MCF 10A (cell line): ENCODE data around the gene COL7A1. TPM values are rescaled to one million over a fixed set of nuclear protein-coding genes. Genes with fewer than 3 reads are reported as not detected.
A peak's percentile ranks its signal among the peaks of the same experiment; 100 is the strongest.

Experiments used
- BruUV-seq: library from RNA; stranded (reverse); fragments of 400-500 nt; replicated peaks from 2 replicates; lab custom pipeline; 2021; lab: Mats Ljungman, UMichigan
- CTCF ChIA-PET: fragments of 300-600 bp; sonication (Branson Sonifier 250); formaldehyde crosslinking; extraction: SDS; loops from one replicate; lab custom pipeline; 2021; ENCODE audit warnings: antibody characterized with exemption, inconsistent platforms; lab: Yijun Ruan, JAX
- POLR2A ChIA-PET: fragments of 300-600, 350-650 bp; sonication (Branson Sonifier 250); formaldehyde crosslinking; extraction: SDS; loops from one replicate; lab custom pipeline; 2020; ENCODE audit warnings: antibody characterized with exemption, inconsistent platforms; lab: Yijun Ruan, JAX
- DNase-seq: peaks from one replicate; pipeline ENCODE4 v3.0.0-alpha.2; 2018; ENCODE audit not compliant: unreplicated experiment
- H3K27ac Mint-ChIP-seq: one replicate; pipeline ENCODE4 v1.8.0; 2022; ENCODE audit warnings: mild to moderate bottlenecking, low read depth, mixed read lengths; ENCODE audit not compliant: unreplicated experiment
- H3K27me3 Mint-ChIP-seq: one replicate; pipeline ENCODE4 v1.8.0; 2022; ENCODE audit warnings: mixed read lengths; ENCODE audit not compliant: insufficient read depth, unreplicated experiment
- H3K36me3 Mint-ChIP-seq: one replicate; pipeline ENCODE4 v1.8.0; 2022; ENCODE audit warnings: mild to moderate bottlenecking, moderate library complexity, mixed read lengths; ENCODE audit not compliant: insufficient read depth, unreplicated experiment
- H3K4me1 Mint-ChIP-seq: one replicate; pipeline ENCODE4 v1.8.0; 2022; ENCODE audit warnings: mixed read lengths; ENCODE audit not compliant: insufficient read depth, unreplicated experiment
- H3K4me3 Mint-ChIP-seq: one replicate; pipeline ENCODE4 v1.8.0; 2022; ENCODE audit warnings: mild to moderate bottlenecking, moderate library complexity, mixed read lengths; ENCODE audit not compliant: unreplicated experiment
- H3K9me3 Mint-ChIP-seq: one replicate; pipeline ENCODE4 v1.8.0; 2022; ENCODE audit warnings: mixed read lengths; ENCODE audit not compliant: unreplicated experiment
- CTCF ChIP-seq: fragments of 200-600 bp; IDR thresholded peaks from one replicate; pipeline ENCODE4 v1.8.0; 2022; ENCODE audit warnings: antibody characterized with exemption, mild to moderate bottlenecking; ENCODE audit not compliant: unreplicated experiment
- intact Hi-C: fragments of 100-400 bp; cut with micrococcal nuclease; formaldehyde crosslinking; loops from 2 replicates; pipeline ENCODE4 v1.14.1; 2022
- total RNA-seq: library from RNA; stranded (reverse); gene quantifications from 2 replicates; pipeline ENCODE4 v1.2.3, GENCODE V29; 2022

Gene COL7A1
- total RNA-seq, 1 experiment from 2014 or later, result 60.5 TPM

GRCh38 chr3:48566401-48566760 is 28.7 kb downstream of the COL7A1 start:
- peaks cover 39% of the 10 kb centered on the region for H3K4me1 Mint-ChIP-seq
- no peak for DNase-seq
- intact Hi-C loops, result no loop called here
- no peaks in the 10 kb centered on the region for H3K9me3 Mint-ChIP-seq
- ChIA-PET CTCF (no interaction called here), POLR2A (interaction anchor here (0.6 to 3.1 kb wide), 2 partner anchors 32 to 68 kb away, joined by 3 to 13 read pairs; no protein-coding TSS in a partner anchor)
- TF ChIP-seq CTCF, result no peak
- no peak overlapping the region for H3K27ac Mint-ChIP-seq
- H3K4me3 Mint-ChIP-seq, result no peak overlapping the region
- no peaks in the 10 kb centered on the region for H3K27me3 Mint-ChIP-seq
- peaks cover 24% of the 10 kb centered on the region for H3K36me3 Mint-ChIP-seq
- BruUV-seq, result no TSS peak

- H3K9me3 Mint-ChIP-seq, result no peaks in the 10 kb centered on the region
- peaks cover 39% of the 10 kb centered on the region for H3K4me1 Mint-ChIP-seq
- no peak for TF ChIP-seq CTCF
- no TSS peak for BruUV-seq
- CTCF ChIA-PET, result interaction anchor here (0.6 kb wide), 1 partner anchor 141 kb away, joined by 3 read pairs; no protein-coding TSS in a partner anchor
- no peak overlapping the region for H3K4me3 Mint-ChIP-seq
- no peak overlapping the region for H3K27ac Mint-ChIP-seq
- peak; percentile 78 for DNase-seq
- intact Hi-C loops, result no loop called here
- peaks cover 20% of the 10 kb centered on the region for H3K36me3 Mint-ChIP-seq
- H3K27me3 Mint-ChIP-seq, result no peaks in the 10 kb centered on the region
- POLR2A ChIA-PET, result interaction anchor here (0.6 to 3.1 kb wide), 2 partner anchors 32 to 69 kb away, joined by 3 to 13 read pairs; no protein-coding TSS in a partner anchor
Measured at GRCh38 chr3:48565591-48566400, 29.3 kb downstream of the COL7A1 start.

GRCh38 chr3:48565186-48565585 is 29.9 kb downstream of the COL7A1 start:
- DNase-seq, result no peak
- peaks cover 39% of the 10 kb centered on the region for H3K4me1 Mint-ChIP-seq
- intact Hi-C loops, result no loop called here
- H3K27ac Mint-ChIP-seq, result peak overlapping the region; percentile 46
- H3K9me3 Mint-ChIP-seq, result no peaks in the 10 kb centered on the region
- no TSS peak for BruUV-seq
- no peak for TF ChIP-seq CTCF
- ChIA-PET POLR2A (interaction anchor here (3.1 kb wide), 1 partner anchor 33 kb away, joined by 13 read pairs; no protein-coding TSS in a partner anchor), CTCF (interaction anchor here (0.6 to 0.7 kb wide), 2 partner anchors 141 to 1153 kb away, joined by 3 read pairs; no protein-coding TSS in a partner anchor)
- H3K36me3 Mint-ChIP-seq, result peaks cover 17% of the 10 kb centered on the region
- H3K27me3 Mint-ChIP-seq, result no peaks in the 10 kb centered on the region
- no peak overlapping the region for H3K4me3 Mint-ChIP-seq

GRCh38 chr3:48564667-48565066 is 30.5 kb downstream of the COL7A1 start:
- H3K4me3 Mint-ChIP-seq, result no peak overlapping the region
- H3K36me3 Mint-ChIP-seq, result peaks cover 13% of the 10 kb centered on the region
- no TSS peak for BruUV-seq
- no peaks in the 10 kb centered on the region for H3K9me3 Mint-ChIP-seq
- H3K27ac Mint-ChIP-seq, result peak overlapping the region; percentile 46
- no peak for TF ChIP-seq CTCF
- intact Hi-C loops, result no loop called here
- peaks cover 39% of the 10 kb centered on the region for H3K4me1 Mint-ChIP-seq
- ChIA-PET POLR2A (interaction anchor here (1.0 to 1.8 kb wide), 2 partner anchors 34 to 70 kb away, joined by 3 to 19 read pairs; partner anchors contain the start of gene SLC26A6), CTCF (interaction anchor here (0.6 to 1.8 kb wide), 3 partner anchors 129 to 1152 kb away, joined by 3 to 8 read pairs (median 3); no protein-coding TSS in a partner anchor)
- no peak for DNase-seq
- H3K27me3 Mint-ChIP-seq, result no peaks in the 10 kb centered on the region
